ENCODE data around the gene MRI1.

GRCh38 chr19:13762635-13763235 lies 1.6 kb upstream of the MRI1 start:
- TF ChIP-seq CTCF (conservative IDR thresholded peaks at IDR 0.05) (no peak), EZH2 (IDR thresholded peaks at IDR 0.05; ENCODE audit: low read depth) (no peak)
